Measurements from ENCODE around the gene RAP1GAP.
"Not testable (repeated sequence)": the region's sequence is repeated elsewhere in the genome, so short reads cannot be mapped to it uniquely, and the experiment has no call there.

DNA sequence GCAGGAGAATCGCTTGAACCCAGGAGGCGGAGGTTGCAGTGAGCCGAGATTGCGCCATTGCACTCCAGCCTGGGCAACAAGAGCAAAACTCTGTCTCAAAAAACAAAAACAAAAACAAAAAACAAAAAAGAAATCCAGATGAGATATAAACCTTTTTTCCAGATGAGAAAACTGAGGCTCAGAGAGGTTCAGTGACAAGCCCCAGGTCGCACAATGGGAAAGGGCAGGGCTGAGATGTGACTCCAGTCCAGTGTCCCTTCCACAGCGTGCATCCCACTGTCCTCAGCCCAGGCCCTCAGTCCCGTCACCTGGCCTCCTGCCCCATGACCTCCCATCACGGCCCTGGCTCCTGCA lies 37.6 kb downstream of the RAP1GAP start:
- not testable (repeated sequence) for TF ChIP-seq ZNF263 (CRISPR knock-in tag; IDR thresholded peaks at IDR 0.05; ENCODE audit: borderline replicate concordance); ZNF77 (CRISPR knock-in tag; IDR thresholded peaks at IDR 0.05); CHD2 (IDR thresholded peaks at IDR 0.05; ENCODE audit: low read depth, low read length)
- TF ChIP-seq, protein P1, sequence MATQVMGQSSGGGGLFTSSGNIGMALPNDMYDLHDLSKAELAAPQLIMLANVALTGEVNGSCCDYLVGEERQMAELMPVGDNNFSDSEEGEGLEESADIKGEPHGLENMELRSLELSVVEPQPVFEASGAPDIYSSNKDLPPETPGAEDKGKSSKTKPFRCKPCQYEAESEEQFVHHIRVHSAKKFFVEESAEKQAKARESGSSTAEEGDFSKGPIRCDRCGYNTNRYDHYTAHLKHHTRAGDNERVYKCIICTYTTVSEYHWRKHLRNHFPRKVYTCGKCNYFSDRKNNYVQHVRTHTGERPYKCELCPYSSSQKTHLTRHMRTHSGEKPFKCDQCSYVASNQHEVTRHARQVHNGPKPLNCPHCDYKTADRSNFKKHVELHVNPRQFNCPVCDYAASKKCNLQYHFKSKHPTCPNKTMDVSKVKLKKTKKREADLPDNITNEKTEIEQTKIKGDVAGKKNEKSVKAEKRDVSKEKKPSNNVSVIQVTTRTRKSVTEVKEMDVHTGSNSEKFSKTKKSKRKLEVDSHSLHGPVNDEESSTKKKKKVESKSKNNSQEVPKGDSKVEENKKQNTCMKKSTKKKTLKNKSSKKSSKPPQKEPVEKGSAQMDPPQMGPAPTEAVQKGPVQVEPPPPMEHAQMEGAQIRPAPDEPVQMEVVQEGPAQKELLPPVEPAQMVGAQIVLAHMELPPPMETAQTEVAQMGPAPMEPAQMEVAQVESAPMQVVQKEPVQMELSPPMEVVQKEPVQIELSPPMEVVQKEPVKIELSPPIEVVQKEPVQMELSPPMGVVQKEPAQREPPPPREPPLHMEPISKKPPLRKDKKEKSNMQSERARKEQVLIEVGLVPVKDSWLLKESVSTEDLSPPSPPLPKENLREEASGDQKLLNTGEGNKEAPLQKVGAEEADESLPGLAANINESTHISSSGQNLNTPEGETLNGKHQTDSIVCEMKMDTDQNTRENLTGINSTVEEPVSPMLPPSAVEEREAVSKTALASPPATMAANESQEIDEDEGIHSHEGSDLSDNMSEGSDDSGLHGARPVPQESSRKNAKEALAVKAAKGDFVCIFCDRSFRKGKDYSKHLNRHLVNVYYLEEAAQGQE (IDR thresholded peaks at IDR 0.05; ENCODE audit: borderline replicate concordance): not testable (repeated sequence)
- TF ChIP-seq, protein P1 (CRISPR knock-in tag; IDR thresholded peaks at IDR 0.05; ENCODE audit: low read depth): not testable (repeated sequence)
- TF ChIP-seq, protein P2, sequence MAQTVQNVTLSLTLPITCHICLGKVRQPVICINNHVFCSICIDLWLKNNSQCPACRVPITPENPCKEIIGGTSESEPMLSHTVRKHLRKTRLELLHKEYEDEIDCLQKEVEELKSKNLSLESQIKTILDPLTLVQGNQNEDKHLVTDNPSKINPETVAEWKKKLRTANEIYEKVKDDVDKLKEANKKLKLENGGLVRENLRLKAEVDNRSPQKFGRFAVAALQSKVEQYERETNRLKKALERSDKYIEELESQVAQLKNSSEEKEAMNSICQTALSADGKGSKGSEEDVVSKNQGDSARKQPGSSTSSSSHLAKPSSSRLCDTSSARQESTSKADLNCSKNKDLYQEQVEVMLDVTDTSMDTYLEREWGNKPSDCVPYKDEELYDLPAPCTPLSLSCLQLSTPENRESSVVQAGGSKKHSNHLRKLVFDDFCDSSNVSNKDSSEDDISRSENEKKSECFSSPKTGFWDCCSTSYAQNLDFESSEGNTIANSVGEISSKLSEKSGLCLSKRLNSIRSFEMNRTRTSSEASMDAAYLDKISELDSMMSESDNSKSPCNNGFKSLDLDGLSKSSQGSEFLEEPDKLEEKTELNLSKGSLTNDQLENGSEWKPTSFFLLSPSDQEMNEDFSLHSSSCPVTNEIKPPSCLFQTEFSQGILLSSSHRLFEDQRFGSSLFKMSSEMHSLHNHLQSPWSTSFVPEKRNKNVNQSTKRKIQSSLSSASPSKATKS (CRISPR knock-in tag; IDR thresholded peaks at IDR 0.05): not testable (repeated sequence)

Data from K562 (cell line).